Stimulated activated CD8-positive, alpha-beta memory T cell treated with anti-CD3 and anti-CD28 coated beads, Interleukin-12 subunit alpha, Interleukin-12 subunit beta, amount 100 ng/mL, for 24 hours (primary cell): ENCODE measurements around the gene PLD1.
"Not testable (repeated sequence)": the region's sequence is repeated elsewhere in the genome, so short reads cannot be mapped to it uniquely, and the experiment has no call there.

ENCODE experiments used
- DNase-seq: peaks from one replicate; pipeline ENCODE4 v3.0.0-alpha.2; 2020; ENCODE audit errors: extremely low read depth

The PLD1 gene

DNA sequence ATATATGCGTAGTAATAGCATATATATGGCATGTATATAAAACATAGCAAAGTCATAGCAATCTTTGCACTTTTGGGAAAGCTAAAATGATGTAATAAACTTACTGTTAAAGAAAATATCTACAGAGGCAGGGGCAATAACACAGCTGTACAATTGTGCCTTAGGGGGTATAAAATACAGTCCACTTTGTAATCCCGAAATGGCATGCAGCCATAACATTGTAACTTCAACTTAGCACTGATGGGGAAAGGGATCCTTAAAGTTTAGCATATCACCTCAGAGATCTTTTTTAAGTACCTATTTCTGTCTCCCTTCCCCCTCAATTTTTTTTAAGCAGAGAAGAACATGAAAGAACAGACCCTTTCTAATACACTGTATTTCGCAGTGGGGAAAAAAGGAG is 40.8 kb downstream of the PLD1 start:
- DNase-seq: no peak

DNA sequence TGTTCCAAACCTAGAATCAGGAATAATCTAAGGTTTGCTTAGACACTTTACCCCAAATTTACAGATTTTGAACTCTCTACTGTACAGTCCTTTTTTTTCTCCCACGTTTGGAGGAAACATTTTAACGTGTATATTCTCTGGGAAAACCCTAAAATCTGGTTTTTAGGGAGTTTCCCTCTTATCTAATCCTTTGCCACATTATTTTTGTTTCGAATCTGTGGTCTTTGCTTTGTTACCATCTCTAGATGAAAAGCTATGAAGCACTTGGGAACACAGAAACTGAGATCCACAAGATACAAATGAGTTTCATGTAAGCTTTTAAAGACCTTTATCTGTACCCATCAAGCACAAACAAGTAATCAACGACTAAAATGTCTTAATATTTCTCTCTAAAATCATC is 41.3 kb downstream of the PLD1 start:
- no peak for DNase-seq

DNA sequence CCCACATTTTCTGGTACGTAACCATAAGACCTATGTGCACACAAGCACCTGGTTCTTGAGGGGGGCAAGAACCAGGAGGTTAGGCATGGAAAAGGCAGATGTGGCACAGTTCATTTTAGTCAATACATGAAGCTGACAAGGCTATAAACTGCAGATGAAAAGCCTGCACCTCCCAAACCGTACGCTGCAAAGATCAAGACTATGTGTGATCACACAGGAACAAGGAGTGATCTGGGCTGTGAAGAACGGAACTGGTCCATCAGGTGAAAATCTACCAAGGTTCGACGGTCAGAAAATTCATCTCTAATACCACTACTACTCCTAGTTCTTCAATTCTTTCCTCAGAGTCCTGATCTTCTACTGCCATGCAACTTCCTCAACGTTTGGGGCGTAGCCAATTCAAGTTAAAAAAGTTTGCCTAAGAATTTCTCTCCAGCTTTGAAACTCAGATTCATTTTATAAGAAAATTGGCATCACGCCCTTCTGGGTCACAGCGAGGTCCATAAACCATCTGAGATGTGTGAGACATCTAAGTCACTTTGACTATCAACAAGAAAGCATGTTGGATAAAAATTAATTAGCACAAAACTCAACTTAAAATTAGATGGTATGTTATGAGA is 41.9 kb downstream of the PLD1 start:
- no peak for DNase-seq

DNA sequence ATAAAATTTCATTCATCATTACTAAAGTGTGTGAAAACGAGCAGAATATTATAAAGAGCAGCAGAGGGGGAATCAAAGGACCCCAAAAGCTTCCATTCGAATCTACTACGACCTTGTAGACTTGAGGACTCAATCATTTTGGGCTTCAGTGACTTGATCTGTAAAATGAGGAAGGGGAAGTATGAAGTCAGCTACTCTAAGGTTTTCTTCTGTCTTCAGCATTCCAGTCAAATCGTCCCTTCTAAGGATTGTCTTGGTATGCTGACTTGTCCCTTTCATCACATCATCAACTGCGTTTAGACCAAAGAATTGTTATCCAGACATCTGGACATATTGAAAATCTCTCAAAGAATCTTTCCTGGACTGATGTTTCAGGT is 44.8 kb downstream of the PLD1 start:
- no peak for DNase-seq

DNA sequence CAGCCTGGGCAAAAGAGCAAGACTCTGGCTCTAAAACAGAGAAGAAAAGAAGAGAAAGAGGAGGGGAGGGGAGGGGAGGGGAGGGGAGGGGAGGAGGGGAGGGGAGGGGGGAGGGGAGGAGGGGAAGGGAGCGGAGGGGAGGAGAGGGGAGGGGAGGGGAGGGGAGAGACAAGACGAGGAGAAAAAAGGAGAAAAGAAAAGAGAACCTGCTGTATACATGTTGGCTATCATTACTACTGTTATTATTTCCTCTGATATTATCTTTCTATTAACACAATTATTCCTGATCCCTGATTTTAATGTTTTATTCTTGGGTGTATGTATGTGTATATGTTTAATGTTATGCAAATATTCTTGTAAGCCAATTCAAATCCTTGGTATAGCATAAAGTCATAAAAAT is 46.9 kb downstream of the PLD1 start:
- DNase-seq: no peak

DNA sequence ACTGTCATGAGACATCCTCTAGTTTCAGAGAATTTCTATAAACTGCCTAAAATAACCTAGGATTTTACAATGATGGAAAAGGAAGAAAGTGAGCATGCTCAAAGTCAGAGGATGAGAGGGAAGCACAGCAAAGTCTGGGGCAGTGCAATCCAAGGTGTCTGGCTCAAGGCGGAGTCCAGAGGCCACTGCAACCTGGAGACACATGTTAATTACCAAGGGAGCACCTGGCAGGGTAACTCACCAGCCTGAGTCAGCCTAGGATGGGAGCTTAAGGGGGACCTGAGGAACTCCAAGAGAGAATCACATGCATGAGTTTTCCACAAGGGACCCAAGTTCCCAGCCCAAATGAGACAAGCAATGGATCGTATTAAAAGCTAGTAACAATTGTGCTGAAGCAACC is 49.8 kb downstream of the PLD1 start:
- no peak for DNase-seq

DNA sequence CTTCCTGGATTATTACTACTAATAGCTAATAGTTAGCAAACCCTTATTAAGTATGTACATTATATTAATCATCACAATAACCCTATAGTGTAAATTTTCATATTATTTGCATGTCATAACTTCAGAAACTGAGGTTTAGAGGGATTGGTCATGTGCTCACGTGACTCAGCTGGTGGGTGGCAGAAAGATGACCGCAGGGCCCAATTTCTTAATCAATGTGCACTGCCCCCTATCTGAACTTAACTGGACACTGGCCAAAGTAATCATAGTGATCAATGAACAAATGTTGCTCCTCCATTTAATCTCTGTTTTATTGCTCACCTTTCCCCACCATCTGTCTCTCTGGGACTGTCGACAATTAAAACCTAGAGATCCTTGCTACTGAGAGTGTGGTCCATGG is 52.2 kb downstream of the PLD1 start:
- no peak for DNase-seq

DNA sequence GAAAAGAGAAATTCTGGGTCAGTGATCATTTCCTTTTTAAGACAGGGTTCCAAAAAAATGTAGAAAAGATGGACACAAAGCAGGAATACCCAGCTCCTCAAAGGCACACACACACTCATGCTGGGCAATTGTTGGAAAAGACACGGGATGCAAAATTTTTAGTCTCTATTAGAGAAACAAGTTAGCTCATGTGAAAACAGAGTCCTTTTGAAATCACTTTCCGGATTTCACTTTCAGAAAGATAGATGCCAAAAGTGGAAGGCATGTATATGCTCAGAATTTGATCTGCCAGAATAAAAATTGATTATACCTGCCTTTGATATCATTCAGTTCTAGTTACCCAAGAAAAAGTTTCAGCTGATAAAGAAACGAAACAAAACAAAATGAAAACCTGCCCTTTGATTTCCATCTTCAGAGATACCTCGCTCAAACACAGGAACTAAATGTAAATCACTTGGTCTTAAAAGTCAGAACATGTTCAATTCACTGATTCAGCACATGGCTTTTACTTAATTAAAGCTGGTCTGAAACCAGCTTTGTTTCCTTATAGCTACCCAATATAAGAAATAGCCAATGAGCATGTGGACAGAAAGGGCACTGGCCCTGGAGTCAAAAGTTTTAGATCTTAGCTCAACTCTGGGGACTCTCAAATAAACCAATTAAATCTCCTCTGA is 52.8 kb downstream of the PLD1 start:
- no peak for DNase-seq

DNA sequence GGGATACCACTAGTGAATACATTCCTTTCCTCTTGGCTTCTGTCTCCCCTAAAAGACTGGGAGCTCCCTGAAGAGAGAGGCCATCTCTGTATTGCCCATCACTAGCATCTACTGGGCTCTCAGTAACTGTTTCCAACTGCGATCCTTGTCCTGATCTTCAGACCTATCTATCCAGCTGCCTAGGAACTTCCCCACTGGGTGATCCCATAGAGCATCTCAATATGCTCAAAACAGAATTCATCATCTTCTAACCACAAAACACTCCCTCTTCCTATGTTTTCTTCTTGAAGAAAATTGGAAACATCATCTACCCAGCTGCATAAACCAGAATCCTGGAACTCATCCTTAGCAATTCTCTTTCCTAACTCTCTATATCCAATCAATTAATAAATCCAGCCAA is 54.6 kb downstream of the PLD1 start:
- DNase-seq: no peak

DNA sequence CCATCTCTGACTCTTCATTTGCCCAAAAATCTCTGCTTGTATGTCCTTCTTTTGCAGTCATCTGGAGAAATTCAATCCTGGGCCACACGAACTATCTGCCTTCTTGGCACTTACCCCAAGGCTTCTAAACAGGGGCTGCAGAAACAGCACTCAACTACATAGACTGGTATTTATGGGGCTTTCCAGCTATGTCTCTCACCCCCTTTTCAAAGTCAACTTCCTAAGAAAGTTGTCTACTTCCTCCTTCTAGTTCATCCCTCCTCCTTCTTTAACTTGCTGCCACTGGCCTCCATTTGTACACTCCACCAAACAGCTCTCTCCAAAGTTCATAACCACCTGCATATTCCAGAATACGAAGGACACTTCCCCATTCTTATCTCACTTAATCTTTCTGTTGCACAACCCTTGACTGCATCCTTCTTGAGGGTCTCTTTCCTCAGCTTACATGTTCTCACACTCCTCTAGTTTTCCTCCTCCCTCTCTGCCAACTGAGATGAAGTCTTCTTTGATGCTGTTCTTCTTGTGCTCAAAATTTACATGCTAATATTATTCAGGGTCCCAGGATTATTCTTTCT is 55.2 kb downstream of the PLD1 start:
- no peak for DNase-seq

DNA sequence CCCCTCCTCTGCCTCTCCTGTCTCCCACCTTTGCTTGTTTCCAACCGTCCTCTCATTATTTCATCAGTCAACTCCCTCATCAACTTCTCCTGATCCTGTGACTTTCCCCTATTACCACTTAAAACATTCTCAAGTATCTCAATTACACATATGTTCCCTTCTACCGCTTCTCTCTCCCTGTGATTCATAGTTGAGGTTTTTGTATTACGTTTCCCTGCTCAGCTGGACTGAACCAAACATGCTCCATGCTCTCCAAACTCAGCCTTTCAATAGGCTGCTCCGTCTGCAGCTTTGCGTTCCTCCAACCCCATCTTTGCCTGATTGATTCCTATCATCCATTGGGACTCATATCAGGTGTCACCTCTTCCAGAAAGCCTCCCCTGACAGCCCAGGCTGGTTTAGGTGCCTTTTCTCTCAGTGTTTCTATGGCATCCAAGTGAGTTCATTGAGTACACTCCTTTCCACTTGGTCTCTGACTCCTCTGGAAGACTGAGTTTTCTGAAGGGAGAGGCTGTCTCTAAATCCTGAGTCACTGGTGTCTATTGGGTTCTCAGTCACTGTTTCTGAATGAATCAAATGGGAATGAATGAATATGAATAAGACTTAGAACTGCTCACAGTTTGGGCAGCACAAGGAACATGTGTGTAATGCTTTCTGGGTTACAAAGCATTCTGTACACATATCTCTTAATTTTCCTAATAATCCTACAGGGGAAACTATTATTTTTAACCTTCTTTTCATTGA is 56.4 kb downstream of the PLD1 start:
- DNase-seq: no peak

DNA sequence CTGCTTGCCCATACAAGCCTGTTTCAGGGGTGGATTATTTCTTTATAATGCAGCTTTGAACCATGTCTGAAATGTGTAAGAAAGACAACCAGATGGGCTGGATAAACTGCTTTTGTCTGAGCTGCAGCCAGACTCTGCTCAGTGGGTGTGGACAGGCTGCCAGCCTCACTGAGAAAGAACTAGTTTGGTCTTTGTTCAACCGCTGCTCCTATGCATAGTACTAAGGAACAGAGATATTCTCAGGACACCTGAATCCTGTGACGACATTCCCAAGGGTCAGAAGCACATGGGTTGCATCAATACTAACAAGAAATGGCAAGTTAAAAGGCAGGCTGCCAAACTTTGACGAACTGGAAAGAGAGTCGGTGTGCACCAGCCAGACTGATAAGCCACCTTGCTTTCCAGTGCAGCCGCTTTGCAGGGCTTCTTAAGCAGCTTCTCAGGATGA is 57.2 kb downstream of the PLD1 start:
- DNase-seq: no peak

DNA sequence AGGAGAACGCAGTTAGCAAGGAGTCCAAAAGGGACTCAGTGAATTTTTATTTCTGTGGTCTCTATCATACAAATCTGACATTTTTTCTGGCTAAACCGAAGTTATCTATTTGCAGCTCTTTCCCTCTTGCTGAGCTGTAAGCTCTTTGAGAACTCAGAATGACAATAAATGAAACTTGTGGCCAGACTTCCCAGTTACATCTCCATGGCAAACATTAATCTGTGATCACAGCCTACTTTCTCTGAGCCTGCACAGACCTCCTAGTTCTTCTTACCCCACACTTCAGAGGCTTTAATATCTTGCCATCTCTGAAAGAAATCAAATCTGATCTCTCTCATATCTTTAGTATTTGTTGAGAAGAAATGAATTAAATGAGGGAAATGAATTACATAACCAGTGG is 58.0 kb downstream of the PLD1 start:
- DNase-seq: no peak

DNA sequence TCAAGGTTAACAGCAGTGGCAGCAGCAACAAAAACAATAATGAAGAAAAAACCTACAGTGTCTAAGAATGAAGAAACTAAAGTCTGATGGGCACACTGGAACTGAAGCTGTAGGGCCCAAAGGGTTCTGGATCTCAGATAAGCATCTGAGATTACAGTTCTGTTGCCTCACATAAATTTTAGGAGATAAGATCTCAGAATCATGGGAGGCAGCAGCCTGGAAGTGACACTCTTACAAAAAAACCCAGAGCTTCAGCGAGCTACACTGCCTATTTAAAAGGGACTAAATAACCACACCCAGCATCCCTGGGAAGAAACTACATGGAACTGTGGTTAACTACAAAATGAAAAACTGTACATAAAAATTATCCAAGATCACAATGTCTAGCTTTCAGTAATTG is 61.2 kb downstream of the PLD1 start:
- DNase-seq: no peak

DNA sequence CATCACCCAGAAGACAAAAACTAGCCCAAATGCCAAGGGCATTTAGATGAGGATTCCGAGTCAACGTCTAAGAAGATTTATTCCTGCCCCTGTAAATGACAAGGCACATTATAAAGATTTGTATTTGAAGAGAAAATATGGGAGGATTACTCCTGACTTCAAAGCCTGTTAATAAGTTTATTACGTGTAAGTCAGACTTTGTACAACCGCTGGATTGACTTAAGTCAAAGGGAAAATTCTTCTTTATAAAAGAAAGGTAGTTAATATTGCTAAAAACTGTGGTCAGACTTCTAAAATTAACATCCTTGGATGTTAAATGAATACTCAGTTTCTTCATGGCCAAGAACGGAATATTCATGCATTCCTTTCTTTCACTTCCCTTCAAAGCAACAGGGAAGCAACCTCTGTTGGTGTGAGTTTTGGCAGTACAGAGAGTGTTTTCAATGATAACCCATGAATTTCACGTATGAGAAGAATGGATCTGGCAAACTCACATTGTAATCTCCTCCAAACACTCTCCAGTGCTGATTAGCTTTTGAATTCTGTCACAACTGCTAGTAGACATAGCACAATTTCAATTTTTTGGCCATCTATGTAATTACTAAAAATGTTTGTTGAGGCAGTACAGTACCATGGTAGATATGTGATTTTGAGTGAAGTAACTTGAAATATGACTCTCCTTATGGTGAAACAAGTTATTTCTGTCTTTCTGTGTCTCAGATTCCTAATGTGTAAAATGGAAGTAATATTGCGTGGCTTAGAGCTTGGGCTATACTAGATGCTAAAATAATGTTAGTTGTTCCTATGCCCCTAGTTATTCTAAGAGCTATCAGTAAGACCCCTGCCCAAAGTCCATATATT is 62.0 kb downstream of the PLD1 start:
- DNase-seq: no peak

DNA sequence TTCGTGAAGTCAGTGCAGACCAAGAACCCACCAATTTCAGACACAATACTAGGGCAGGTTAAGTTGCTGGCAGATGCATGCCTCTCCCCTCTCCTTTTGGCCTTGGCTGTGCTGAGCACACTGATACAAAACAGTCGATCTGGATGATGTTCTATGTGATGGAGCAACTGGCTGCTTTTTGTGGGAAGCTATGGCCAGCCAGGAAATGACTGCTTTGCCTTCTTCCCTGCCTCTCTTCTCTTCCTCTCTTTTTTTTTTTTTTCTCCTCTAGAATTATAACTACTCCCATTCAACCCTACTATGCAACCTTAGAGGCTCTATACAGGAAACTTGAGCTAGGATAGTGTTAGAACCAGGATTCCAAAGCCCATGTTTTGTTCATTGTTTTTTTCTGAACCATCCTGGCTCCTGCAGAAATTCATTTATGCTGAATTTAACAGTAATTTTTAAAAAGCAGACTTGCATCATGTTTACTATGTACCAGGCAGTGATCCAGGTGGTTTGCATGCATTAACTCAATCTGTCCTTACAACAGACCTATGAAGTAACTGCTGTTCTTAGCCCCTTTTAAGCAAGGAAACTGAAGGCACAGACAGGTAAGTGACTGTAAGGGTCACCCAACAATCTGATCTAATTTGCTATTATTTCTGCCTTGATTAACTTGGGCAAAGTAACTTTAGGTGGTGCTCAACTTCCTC is 62.9 kb downstream of the PLD1 start:
- DNase-seq: no peak

DNA sequence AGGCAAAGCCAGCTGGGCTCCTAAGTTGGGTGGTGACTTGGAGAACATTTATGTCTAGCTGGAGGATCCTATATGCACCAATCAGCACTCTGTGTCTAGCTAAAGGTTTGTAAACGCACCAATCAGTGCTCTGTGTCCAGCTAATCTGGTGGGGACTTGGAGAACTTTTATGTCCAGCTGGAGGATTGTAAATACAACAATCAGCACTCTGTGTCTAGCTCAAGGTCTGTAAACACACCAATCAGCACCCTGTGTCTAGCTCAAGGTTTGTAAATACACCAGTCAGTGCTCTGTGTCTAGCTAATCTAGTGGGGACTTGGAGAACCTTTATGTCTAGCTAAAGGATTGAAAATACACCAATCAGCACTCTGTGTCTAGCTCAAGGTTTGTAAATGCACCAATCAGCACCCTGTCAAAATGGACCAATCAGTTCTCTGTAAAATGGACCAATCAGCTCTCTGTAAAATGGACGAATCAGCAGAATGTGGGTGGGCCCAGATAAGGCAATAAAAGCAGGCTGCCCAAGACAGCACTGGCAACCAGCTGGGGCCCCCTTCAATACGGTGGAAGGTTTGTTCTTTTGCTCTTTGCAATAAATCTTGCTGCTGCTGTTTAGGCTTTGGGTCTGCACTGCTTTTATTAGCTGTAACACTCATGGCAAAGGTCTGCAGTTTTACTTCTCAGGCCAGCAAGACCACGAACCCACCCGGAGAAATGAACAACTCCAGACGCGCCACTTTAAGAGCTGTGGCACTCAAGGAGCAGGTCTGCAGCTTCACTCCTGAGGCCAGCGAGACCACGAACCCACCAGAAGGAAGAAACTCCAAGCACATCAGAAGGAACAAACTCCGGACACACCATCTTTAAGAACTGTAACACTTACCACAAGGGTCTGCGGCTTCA is 63.7 kb downstream of the PLD1 start:
- not testable (repeated sequence) for DNase-seq

DNA sequence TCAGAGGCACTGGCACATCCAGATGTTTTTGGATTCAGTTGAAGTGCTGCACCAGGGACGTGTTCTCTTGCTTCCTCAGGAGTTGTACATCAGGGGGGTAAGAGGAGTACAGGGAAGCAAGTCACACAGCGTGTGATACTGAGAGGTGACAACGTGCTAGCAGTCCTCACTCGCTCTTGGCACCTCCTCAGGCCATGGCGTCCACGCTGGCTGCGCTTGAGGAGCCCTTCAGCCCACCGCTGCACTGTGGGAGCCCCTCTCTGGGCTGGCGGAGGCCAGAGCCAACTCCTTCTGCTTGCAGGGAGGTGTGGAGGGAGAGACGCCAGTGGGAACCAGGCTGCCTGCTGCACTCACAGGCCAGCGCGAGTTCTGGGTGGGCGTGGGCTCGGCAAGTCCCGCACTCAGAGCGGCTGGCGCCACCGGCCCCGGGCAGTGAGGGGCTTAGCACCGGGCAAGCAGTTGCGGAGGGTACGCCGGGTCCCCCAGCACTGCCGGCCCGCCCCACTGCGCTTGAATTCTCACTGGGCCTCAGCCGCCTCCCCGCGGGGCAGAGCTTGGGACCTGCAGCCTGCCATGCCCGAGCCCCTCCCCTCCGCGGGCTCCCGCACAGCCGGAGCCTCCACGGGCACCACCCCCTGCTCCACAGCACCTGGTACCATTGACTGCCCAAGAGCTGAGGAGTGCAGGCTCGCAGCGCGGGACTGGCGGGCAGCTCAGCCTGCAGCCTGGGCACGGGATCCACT is 64.5 kb downstream of the PLD1 start:
- no peak for DNase-seq

DNA sequence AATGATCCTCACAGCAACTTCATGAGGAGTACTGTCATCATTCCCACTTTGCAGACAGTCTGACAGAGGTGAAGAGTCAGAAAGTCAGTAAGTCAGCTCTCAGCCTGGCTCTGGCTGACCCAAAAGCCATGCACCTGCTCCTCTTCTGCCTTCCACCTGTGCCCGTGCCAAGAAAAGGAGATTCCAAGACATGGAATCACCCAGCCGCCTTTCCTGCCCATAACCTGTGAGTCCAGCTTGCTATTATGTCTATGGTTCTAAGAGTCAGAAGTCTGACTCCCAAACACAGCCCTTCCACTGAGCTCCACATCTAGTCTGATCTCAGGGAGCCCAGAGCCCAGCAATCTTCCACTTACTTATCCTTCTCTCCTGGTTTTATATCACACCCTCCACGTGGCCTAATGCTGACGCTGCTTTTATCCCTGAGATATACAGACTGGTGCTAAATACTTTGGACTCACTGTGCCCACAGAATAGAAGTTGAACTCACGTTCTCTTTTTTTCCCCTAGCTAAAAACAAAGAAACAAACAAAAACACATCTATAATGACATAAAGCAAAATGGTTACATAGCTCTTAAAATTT is 66.0 kb downstream of the PLD1 start:
- DNase-seq: no peak
